ENCODE measurements around the gene DLG4.

The DLG4 gene

GRCh38 chr17:7207120-7208001 is 12.3 kb downstream of the DLG4 start:
- H3K9ac ChIP-seq (ENCODE audit: low read length) = peak overlapping the region; percentile 43
- H3K4me3 ChIP-seq (ENCODE audit: low read length) = peak overlapping the region; percentile 56
- H3K4me1 ChIP-seq (ENCODE audit: control insufficient read depth, low read depth, low read length) = peaks cover 30% of the 10 kb centered on the region
- no peaks in the 10 kb centered on the region for H3K27me3 ChIP-seq (ENCODE audit: control insufficient read depth, insufficient read depth, low read length)
- H3K36me3 ChIP-seq (ENCODE audit: control insufficient read depth, low read depth, low read length) = peaks cover 16% of the 10 kb centered on the region
- no peaks in the 10 kb centered on the region for H3K9me3 ChIP-seq (ENCODE audit: control insufficient read depth, low read depth, low read length)
- no peak overlapping the region for H3K27ac ChIP-seq (ENCODE audit: low read length)

GRCh38 chr17:7205561-7205960 is 14.1 kb downstream of the DLG4 start:
- H3K36me3 ChIP-seq (ENCODE audit: control insufficient read depth, low read depth, low read length) = peaks cover 28% of the 10 kb centered on the region
- H3K4me3 ChIP-seq (ENCODE audit: low read length) = peak overlapping the region; percentile 54
- H3K9ac ChIP-seq (ENCODE audit: low read length) = peak overlapping the region; percentile 31
- H3K9me3 ChIP-seq (ENCODE audit: control insufficient read depth, low read depth, low read length) = no peaks in the 10 kb centered on the region
- H3K27ac ChIP-seq (ENCODE audit: low read length) = no peak overlapping the region
- H3K27me3 ChIP-seq (ENCODE audit: control insufficient read depth, insufficient read depth, low read length) = no peaks in the 10 kb centered on the region
- peaks cover 18% of the 10 kb centered on the region for H3K4me1 ChIP-seq (ENCODE audit: control insufficient read depth, low read depth, low read length)

- Histone ChIP-seq H3K27ac (ENCODE audit: low read length) (peak overlapping the region; percentile 65), H3K9ac (ENCODE audit: low read length) (peak overlapping the region; percentile 54), H3K36me3 (ENCODE audit: control insufficient read depth, low read depth, low read length) (peaks cover 28% of the 10 kb centered on the region), H3K4me3 (ENCODE audit: low read length) (peak overlapping the region; percentile 54), H3K27me3 (ENCODE audit: control insufficient read depth, insufficient read depth, low read length) (no peaks in the 10 kb centered on the region), H3K4me1 (ENCODE audit: control insufficient read depth, low read depth, low read length) (peaks cover 17% of the 10 kb centered on the region), H3K9me3 (ENCODE audit: control insufficient read depth, low read depth, low read length) (no peaks in the 10 kb centered on the region)
These were observed 14.7 kb downstream of the DLG4 start for GRCh38 chr17:7204828-7205461.

GRCh38 chr17:7204336-7204735 is 15.3 kb downstream of the DLG4 start:
- H3K9ac ChIP-seq (ENCODE audit: low read length) = peak overlapping the region; percentile 54
- peaks cover 28% of the 10 kb centered on the region for H3K36me3 ChIP-seq (ENCODE audit: control insufficient read depth, low read depth, low read length)
- H3K27me3 ChIP-seq (ENCODE audit: control insufficient read depth, insufficient read depth, low read length) = no peaks in the 10 kb centered on the region
- peak overlapping the region; percentile 54 for H3K4me3 ChIP-seq (ENCODE audit: low read length)
- no peaks in the 10 kb centered on the region for H3K9me3 ChIP-seq (ENCODE audit: control insufficient read depth, low read depth, low read length)
- H3K27ac ChIP-seq (ENCODE audit: low read length) = peak overlapping the region; percentile 65
- H3K4me1 ChIP-seq (ENCODE audit: control insufficient read depth, low read depth, low read length) = peaks cover 17% of the 10 kb centered on the region

GRCh38 chr17:7203391-7203790 is 16.2 kb downstream of the DLG4 start:
- Histone ChIP-seq H3K4me3 (ENCODE audit: low read length) (no peak overlapping the region), H3K9ac (ENCODE audit: low read length) (no peak overlapping the region), H3K27me3 (ENCODE audit: control insufficient read depth, insufficient read depth, low read length) (no peaks in the 10 kb centered on the region), H3K9me3 (ENCODE audit: control insufficient read depth, low read depth, low read length) (no peaks in the 10 kb centered on the region), H3K27ac (ENCODE audit: low read length) (no peak overlapping the region), H3K36me3 (ENCODE audit: control insufficient read depth, low read depth, low read length) (peaks cover 28% of the 10 kb centered on the region), H3K4me1 (ENCODE audit: control insufficient read depth, low read depth, low read length) (peaks cover 11% of the 10 kb centered on the region)

DNA sequence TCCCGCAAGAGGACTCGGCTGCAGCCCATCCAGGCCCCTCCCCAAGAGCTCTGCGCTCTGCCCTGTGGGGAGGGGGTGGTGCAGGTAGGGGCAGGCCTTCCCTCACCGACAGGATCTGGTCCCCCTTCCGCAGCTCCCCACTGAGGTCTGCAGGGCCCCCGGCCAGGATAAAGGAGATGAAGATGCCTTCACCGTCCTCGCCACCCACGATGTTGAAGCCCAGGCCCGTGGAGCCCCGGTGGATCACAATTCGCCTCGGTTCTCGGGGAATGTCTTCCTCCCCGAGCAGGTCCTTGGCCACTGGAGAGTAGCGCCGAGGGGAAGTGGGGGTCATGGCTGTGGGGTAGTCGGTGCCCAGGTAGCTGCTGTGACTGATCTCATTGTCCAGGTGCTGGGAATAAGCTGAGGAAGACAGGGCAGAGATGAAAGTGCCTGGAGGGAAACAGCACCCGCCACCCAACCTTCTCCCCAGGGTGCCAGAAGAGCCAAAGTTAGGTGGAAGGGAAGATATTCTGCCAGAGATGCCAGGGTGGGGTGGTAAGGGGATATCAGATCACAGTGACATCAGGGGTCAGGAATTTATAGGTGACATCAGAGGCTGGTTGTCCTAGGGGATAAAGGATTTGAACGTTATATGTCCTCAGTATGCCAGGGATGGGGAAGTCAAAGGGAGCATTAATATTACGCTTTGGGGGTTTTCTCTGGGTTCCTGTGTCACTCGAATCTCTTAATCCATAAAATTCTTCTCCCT is 22.8 kb downstream of the DLG4 start:
- H3K9me3 ChIP-seq (ENCODE audit: control insufficient read depth, low read depth, low read length) = no peaks in the 10 kb centered on the region
- H3K9ac ChIP-seq (ENCODE audit: low read length) = no peak overlapping the region
- H3K4me1 ChIP-seq (ENCODE audit: control insufficient read depth, low read depth, low read length) = no peaks in the 10 kb centered on the region
- H3K27ac ChIP-seq (ENCODE audit: low read length) = no peak overlapping the region
- H3K36me3 ChIP-seq (ENCODE audit: control insufficient read depth, low read depth, low read length) = peaks cover 42% of the 10 kb centered on the region
- no peak overlapping the region for H3K4me3 ChIP-seq (ENCODE audit: low read length)
- H3K27me3 ChIP-seq (ENCODE audit: control insufficient read depth, insufficient read depth, low read length) = no peaks in the 10 kb centered on the region

DNA sequence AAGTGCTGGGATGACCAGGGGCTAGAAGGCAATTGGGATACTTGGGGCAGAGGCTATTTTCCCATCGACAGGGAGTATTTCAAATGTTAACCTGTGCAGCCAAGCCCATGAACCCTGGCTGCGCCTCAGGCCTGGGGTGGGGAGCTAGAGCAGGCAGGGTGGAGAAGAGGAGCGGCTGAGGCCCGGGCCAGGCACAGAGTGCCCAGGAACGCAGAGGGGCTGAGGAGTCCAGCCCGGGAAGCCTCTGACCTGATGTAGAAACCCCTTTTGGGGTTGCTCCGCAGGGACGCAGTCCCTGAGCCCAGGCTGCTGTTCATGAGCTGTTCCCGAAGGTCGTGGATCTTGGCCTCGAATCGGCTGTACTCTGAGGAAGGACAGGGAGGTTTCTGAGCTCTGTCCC is 23.7 kb downstream of the DLG4 start:
- Histone ChIP-seq H3K9ac (ENCODE audit: low read length) (no peak overlapping the region), H3K27ac (ENCODE audit: low read length) (no peak overlapping the region), H3K9me3 (ENCODE audit: control insufficient read depth, low read depth, low read length) (no peaks in the 10 kb centered on the region), H3K4me1 (ENCODE audit: control insufficient read depth, low read depth, low read length) (no peaks in the 10 kb centered on the region), H3K36me3 (ENCODE audit: control insufficient read depth, low read depth, low read length) (peaks cover 38% of the 10 kb centered on the region), H3K27me3 (ENCODE audit: control insufficient read depth, insufficient read depth, low read length) (no peaks in the 10 kb centered on the region), H3K4me3 (ENCODE audit: low read length) (no peak overlapping the region)

DNA sequence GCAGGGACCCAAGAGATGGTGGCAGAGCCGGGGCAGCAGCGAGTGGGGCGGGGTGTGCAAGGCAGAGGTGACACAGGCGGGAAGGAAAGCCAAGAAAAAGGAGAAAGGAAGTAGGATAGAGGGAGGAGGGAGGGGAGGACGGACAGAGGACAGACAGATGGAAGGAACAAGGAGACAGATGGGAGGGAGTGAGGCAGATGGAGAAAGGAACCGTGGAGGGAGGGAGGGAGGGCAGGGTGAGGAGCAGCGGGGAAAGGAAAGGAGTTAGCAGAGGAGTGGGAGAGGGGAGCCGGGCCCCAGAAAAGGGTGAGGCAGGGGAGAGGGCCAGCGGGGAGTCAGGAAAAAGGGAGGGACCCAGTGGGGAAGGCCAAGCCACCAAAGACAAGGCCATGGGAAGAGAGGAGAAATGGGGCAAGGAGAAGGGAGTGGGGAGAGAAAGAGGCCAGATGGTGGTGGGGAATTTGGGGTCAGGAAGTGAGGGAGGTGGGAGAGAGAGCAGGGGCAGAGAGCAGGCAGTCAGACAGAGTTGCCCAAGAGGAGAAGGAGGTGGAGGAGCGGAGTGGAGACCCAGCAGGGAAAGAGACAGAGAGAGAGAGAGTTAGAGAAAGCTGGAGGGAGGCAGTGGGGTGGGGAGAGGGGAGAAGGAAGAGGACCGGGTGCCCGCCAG is 27.2 kb downstream of the DLG4 start:
- H3K36me3 ChIP-seq (ENCODE audit: control insufficient read depth, low read depth, low read length) = peaks cover 35% of the 10 kb centered on the region
- H3K9ac ChIP-seq (ENCODE audit: low read length) = no peak overlapping the region
- H3K27ac ChIP-seq (ENCODE audit: low read length) = no peak overlapping the region
- H3K4me3 ChIP-seq (ENCODE audit: low read length) = no peak overlapping the region
- H3K4me1 ChIP-seq (ENCODE audit: control insufficient read depth, low read depth, low read length) = no peaks in the 10 kb centered on the region
- H3K27me3 ChIP-seq (ENCODE audit: control insufficient read depth, insufficient read depth, low read length) = no peaks in the 10 kb centered on the region
- no peaks in the 10 kb centered on the region for H3K9me3 ChIP-seq (ENCODE audit: control insufficient read depth, low read depth, low read length)

GRCh38 chr17:7191571-7192270 is 27.9 kb downstream of the DLG4 start:
- no peaks in the 10 kb centered on the region for H3K27me3 ChIP-seq (ENCODE audit: control insufficient read depth, insufficient read depth, low read length)
- H3K36me3 ChIP-seq (ENCODE audit: control insufficient read depth, low read depth, low read length) = peaks cover 29% of the 10 kb centered on the region
- no peak overlapping the region for H3K4me3 ChIP-seq (ENCODE audit: low read length)
- H3K4me1 ChIP-seq (ENCODE audit: control insufficient read depth, low read depth, low read length) = no peaks in the 10 kb centered on the region
- H3K9me3 ChIP-seq (ENCODE audit: control insufficient read depth, low read depth, low read length) = no peaks in the 10 kb centered on the region
- no peak overlapping the region for H3K9ac ChIP-seq (ENCODE audit: low read length)
- no peak overlapping the region for H3K27ac ChIP-seq (ENCODE audit: low read length)

- Histone ChIP-seq H3K9ac (ENCODE audit: low read length) (no peak overlapping the region), H3K4me3 (ENCODE audit: low read length) (no peak overlapping the region), H3K27me3 (ENCODE audit: control insufficient read depth, insufficient read depth, low read length) (no peaks in the 10 kb centered on the region), H3K27ac (ENCODE audit: low read length) (no peak overlapping the region), H3K36me3 (ENCODE audit: control insufficient read depth, low read depth, low read length) (peaks cover 23% of the 10 kb centered on the region), H3K4me1 (ENCODE audit: control insufficient read depth, low read depth, low read length) (no peaks in the 10 kb centered on the region), H3K9me3 (ENCODE audit: control insufficient read depth, low read depth, low read length) (no peaks in the 10 kb centered on the region)
These were observed 28.6 kb downstream of the DLG4 start for GRCh38 chr17:7191069-7191468.

All from iPS-18a (cell line).